GM12878 (cell line): ENCODE data around the gene FAF1. TPM values are rescaled to one million over a fixed set of nuclear protein-coding genes. Genes with fewer than 3 reads are reported as not detected.

ENCODE experiments used
- ATAC-seq: fragments of 200-7000 bp; cut with Tn5 transposase; 3 replicates; pipeline ENCODE4 v1.9.1; 2020; ENCODE audit warnings: mild to moderate bottlenecking, moderate library complexity
- BruUV-seq: library from RNA; stranded (reverse); fragments of 400-500 nt; replicated peaks from 2 replicates; lab custom pipeline; 2021; lab: Mats Ljungman, UMichigan
- CTCF ChIA-PET: fragments of 300-600 bp; sonication (Branson Sonifier 250); formaldehyde crosslinking; extraction: SDS; loops from one replicate; lab custom pipeline; 2021; ENCODE audit warnings: inconsistent platforms; lab: Yijun Ruan, JAX
- POLR2A ChIA-PET: fragments of 350-600 bp; formaldehyde crosslinking; extraction: SDS; loops from one replicate; lab custom pipeline; 2021; ENCODE audit warnings: inconsistent platforms; lab: Charles Lee
- RAD21 ChIA-PET: fragments of 300-600 bp; sonication (Branson Sonifier 250); formaldehyde crosslinking; loops from one replicate; lab custom pipeline; 2023; ENCODE audit warnings: antibody characterized with exemption; ENCODE audit not compliant: unreplicated experiment; lab: Charles Lee
- SMC1A ChIA-PET: fragments of 300-600 bp; sonication (Branson Sonifier 250); formaldehyde crosslinking; loops from one replicate; lab custom pipeline; 2023; ENCODE audit not compliant: unreplicated experiment, uncharacterized antibody; lab: Charles Lee
- DNase-seq: peaks from one replicate; pipeline ENCODE4 v3.0.0-alpha.2; 2011; ENCODE audit warnings: low read depth, low spot score
- FAIRE-seq: peaks from 3 replicates; lab custom pipeline; 2011; peaks lifted over from hg19 to GRCh38; lab: Jason Lieb, UNC
- H2AFZ ChIP-seq: 2 replicates; pipeline ENCODE4 v1.6.0; 2011; ENCODE audit warnings: low read depth, low read length, control low read depth; ENCODE audit not compliant: control insufficient read depth
- H3K27ac ChIP-seq: 2 replicates; pipeline ENCODE4 v1.5.1; 2011; ENCODE audit warnings: control low read depth; ENCODE audit not compliant: control insufficient read depth, insufficient read depth
- H3K27me3 ChIP-seq, 2 experiments: replicated peaks in 1 of 2; 2 replicates each; pipeline versions ENCODE4 v1.6.0 to v1.6.1; 2011; ENCODE audit warnings: low read length in 1 of 2; ENCODE audit not compliant: control insufficient read depth in 2 of 2, insufficient read depth in 2 of 2
- H3K36me3 ChIP-seq, 2 experiments: 2 replicates each; pipeline ENCODE4 v1.5.1; 2011; ENCODE audit warnings: low read length in 1 of 2; ENCODE audit not compliant: control insufficient read depth in 2 of 2, insufficient read depth in 2 of 2
- H3K4me1 ChIP-seq: 2 replicates; pipeline ENCODE4 v1.6.1; 2011; ENCODE audit warnings: mild to moderate bottlenecking, low read length, moderate library complexity, mixed read lengths; ENCODE audit not compliant: control insufficient read depth, insufficient read depth
- H3K4me2 ChIP-seq: 2 replicates; pipeline ENCODE4 v1.6.0; 2011; ENCODE audit warnings: control low read depth; ENCODE audit not compliant: control insufficient read depth, insufficient read depth
- H3K4me3 ChIP-seq: fragments of 200-600 bp; sonication (generic); 2 replicates; pipeline ENCODE4 v1.5.1; 2016
- H3K79me2 ChIP-seq: 2 replicates; pipeline ENCODE4 v1.6.0; 2011; ENCODE audit warnings: low read length; ENCODE audit not compliant: control insufficient read depth, insufficient read depth
- H3K9ac ChIP-seq: 2 replicates; pipeline ENCODE4 v1.8.0; 2011; ENCODE audit warnings: low read length, control low read depth, mixed read lengths; ENCODE audit not compliant: control insufficient read depth, insufficient read depth
- H3K9me3 ChIP-seq: replicated peaks from 3 replicates; pipeline ENCODE4 v1.5.1; 2011; ENCODE audit warnings: mild to moderate bottlenecking, low read length; ENCODE audit not compliant: control insufficient read depth, insufficient read depth
- H4K20me1 ChIP-seq: 2 replicates; pipeline ENCODE4 v1.6.0; 2011; ENCODE audit not compliant: control insufficient read depth, insufficient read depth
- BMI1 ChIP-seq: fragments of 450-650 bp; IDR thresholded peaks from 2 replicates; pipeline ENCODE4 v1.6.1; 2016; ENCODE audit warnings: mild to moderate bottlenecking, moderate library complexity, borderline replicate concordance
- HDAC2 ChIP-seq: fragments of 200-600 bp; sonication (generic); IDR thresholded peaks from 2 replicates; pipeline ENCODE4 v1.6.1; 2017
- NKRF ChIP-seq: fragments of 450-650 bp; conservative IDR thresholded peaks from 2 replicates; pipeline ENCODE4 v1.6.1; 2017; ENCODE audit warnings: mild to moderate bottlenecking, moderate library complexity
- NRF1 ChIP-seq: conservative IDR thresholded peaks from 2 replicates; pipeline ENCODE4 v1.6.1; 2011; ENCODE audit warnings: mild to moderate bottlenecking, low read depth, low read length, improper control_type of control experiment
- PRDM15 ChIP-seq: fragments of 450-650 bp; formaldehyde crosslinking; IDR thresholded peaks from 2 replicates; pipeline ENCODE4 v1.4.0; 2020; ENCODE audit warnings: mild to moderate bottlenecking, moderate library complexity
- SIX5 ChIP-seq: IDR thresholded peaks from 2 replicates; pipeline ENCODE4 v1.6.1; 2011; ENCODE audit warnings: mild to moderate bottlenecking, low read depth, low read length, moderate library complexity; ENCODE audit not compliant: severe bottlenecking
- SPI1 ChIP-seq: IDR thresholded peaks from 2 replicates; pipeline ENCODE4 v1.6.1; 2011; ENCODE audit warnings: low read depth, mild to moderate bottlenecking, low read length, moderate library complexity, borderline replicate concordance; ENCODE audit not compliant: insufficient read depth
- ZBTB33 ChIP-seq: fragments of 450-650 bp; IDR thresholded peaks from 2 replicates; pipeline ENCODE4 v1.6.1; 2017; ENCODE audit warnings: mild to moderate bottlenecking
- WGBS: methylation state at CpG from one replicate; pipeline ENCODE4 v1.1.6; 2016; ENCODE audit warnings: low lambda C conversion rate; ENCODE audit not compliant: insufficient replicate concordance, insufficient coverage; ENCODE audit errors: missing lambda C conversion rate; 5-methylcytosine and 5-hydroxymethylcytosine counted together
- in situ Hi-C: fragments of 300-500 bp; cut with MboI; formaldehyde crosslinking; loops from 9 replicates; pipeline ENCODE4 v1.14.3; 2018; ENCODE audit warnings: mixed read lengths
- intact Hi-C: fragments of 100-400 bp; cut with micrococcal nuclease; formaldehyde crosslinking; loops from one replicate; pipeline ENCODE4 v1.14.2; 2022; ENCODE audit not compliant: unreplicated experiment
- polyA plus RNA-seq, 11 experiments: library from polyadenylated mRNA; depleted of rRNA in 4 of 11; unstranded in 6 of 11; stranded (reverse) in 5 of 11; fragments of >200 nt; fragmentation: Nextera tagmentation in 4 of 11; fragmentation: Illumina TruSeq in 1 of 11; extraction: Ambion mirVana in 4 of 11; extraction: Trizol in 1 of 11; gene quantifications; 1 replicate in 1 of 11; 2 replicates in 10 of 11; pipeline versions ENCODE4 v1.2.1 to v1.2.3, GENCODE V29; 2011 to 2016; ENCODE audit warnings: inconsistent platforms in 2 of 11, missing spikeins in 2 of 11, low read depth in 1 of 11
- total RNA-seq, 4 experiments: library from RNA; depleted of rRNA in 3 of 4; stranded (reverse); fragments of >200 nt in 3 of 4; fragmentation: Illumina TruSeq in 1 of 4; extraction: Trizol in 1 of 4; gene quantifications; 2 replicates each; pipeline versions ENCODE4 v1.2.1 to v1.2.3, GENCODE V29; 2013 to 2021

Gene FAF1
- total and polyA plus RNA-seq, 10 of the 15 experiments (the other 5 are each of a cell fraction or from before 2014, with no cell fraction given): 8.6 to 54.5 (median 23.7) TPM

- CTCF ChIA-PET: interaction anchor here (6.8 kb wide), 1 partner anchor 12 kb away, joined by 47 read pairs; no protein-coding TSS in a partner anchor
- no peak overlapping the region for H3K4me2 ChIP-seq
- FAIRE-seq (no peak), DNase-seq (no peak), ATAC-seq (no peak)
- BruUV-seq: no TSS peak
- in situ Hi-C loops (no loop called here), intact Hi-C loops (no loop called here)
- SMC1A ChIA-PET: no interaction called here
- H3K27ac ChIP-seq: no peak overlapping the region
- no peak overlapping the region for H2AFZ ChIP-seq
- no peak overlapping the region for H3K9ac ChIP-seq
- peaks cover 6% of the 10 kb centered on the region; the same call in 2 of the 3 replicates for H3K9me3 ChIP-seq
- H4K20me1 ChIP-seq: no peaks in the 10 kb centered on the region
- 98% methylated on average over 2 of the region's 2 CpGs for WGBS
- H3K79me2 ChIP-seq: peaks cover 15% of the 10 kb centered on the region
- RAD21 ChIA-PET: no interaction called here
- H3K4me1 ChIP-seq: no peaks in the 10 kb centered on the region
- H3K4me3 ChIP-seq: no peak overlapping the region
- POLR2A ChIA-PET: no interaction called here
- no peaks in the 10 kb centered on the region for H3K27me3 ChIP-seq
- TF ChIP-seq SIX5 (no peak), HDAC2 (no peak), BMI1 (no peak), PRDM15 (CRISPR knock-in tag) (no peak), NKRF (no peak), SPI1 (no peak), NRF1 (no peak), ZBTB33 (no peak)
- H3K36me3 ChIP-seq: no peaks in the 10 kb centered on the region; a peak in 1 of 4 replicates
These were observed 99.8 kb downstream of the FAF1 start for GRCh38 chr1:50860256-50860655.
